ENCODE measurements around the gene GPC1.

The GPC1 gene

GRCh38 chr2:240499309-240500301 is 64.1 kb downstream of the GPC1 start:
- DNase-seq (ENCODE audit: low read depth in 2 of 2) = no peak

- no peak for DNase-seq (ENCODE audit: low read depth in 2 of 2)
Observed at GRCh38 chr2:240500561-240501423, 65.3 kb downstream of the GPC1 start.

- DNase-seq (ENCODE audit: low read depth in 2 of 2) = no peak
Observed at GRCh38 chr2:240501531-240501991, 66.1 kb downstream of the GPC1 start.

- DNase-seq (ENCODE audit: low read depth in 2 of 2) = no peak
Observed at GRCh38 chr2:240502059-240502429, 66.6 kb downstream of the GPC1 start.

- DNase-seq (ENCODE audit: low read depth in 2 of 2) = no peak
Observed at GRCh38 chr2:240502430-240503121, 67.1 kb downstream of the GPC1 start.

GRCh38 chr2:240503375-240503774 is 67.9 kb downstream of the GPC1 start:
- DNase-seq (ENCODE audit: low read depth in 2 of 2) = no peak

- no peak for DNase-seq (ENCODE audit: low read depth in 2 of 2)
Observed at GRCh38 chr2:240503848-240504247, 68.4 kb downstream of the GPC1 start.

- no peak for DNase-seq (ENCODE audit: low read depth in 2 of 2)
Observed at GRCh38 chr2:240505910-240506309, 70.4 kb downstream of the GPC1 start.

GRCh38 chr2:240506406-240507059 is 71.1 kb downstream of the GPC1 start:
- DNase-seq (ENCODE audit: low read depth in 2 of 2) = no peak

- DNase-seq (ENCODE audit: low read depth in 2 of 2) = no peak
Observed at GRCh38 chr2:240507060-240507777, 71.8 kb downstream of the GPC1 start.

GRCh38 chr2:240507778-240508251 is 72.4 kb downstream of the GPC1 start:
- no peak for DNase-seq (ENCODE audit: low read depth in 2 of 2)

GRCh38 chr2:240508832-240509545 is 73.5 kb downstream of the GPC1 start:
- no peak for DNase-seq (ENCODE audit: low read depth in 2 of 2)

GRCh38 chr2:240509667-240510512 is 74.4 kb downstream of the GPC1 start:
- DNase-seq (ENCODE audit: low read depth in 2 of 2) = no peak

- DNase-seq (ENCODE audit: low read depth in 2 of 2) = no peak
Observed at GRCh38 chr2:240510513-240511210, 75.2 kb downstream of the GPC1 start.

- DNase-seq (ENCODE audit: low read depth in 2 of 2) = no peak
Observed at GRCh38 chr2:240511351-240512108, 76.1 kb downstream of the GPC1 start.

- no peak for DNase-seq (ENCODE audit: low read depth in 2 of 2)
Observed at GRCh38 chr2:240512109-240512485, 76.6 kb downstream of the GPC1 start.

- DNase-seq (ENCODE audit: low read depth in 2 of 2) = no peak
Observed at GRCh38 chr2:240512666-240513535, 77.4 kb downstream of the GPC1 start.

All from stimulated activated CD4-positive, alpha-beta T cell treated with anti-CD3 and anti-CD28 coated beads, Interleukin-1b, Interleukin-23, amount 100 ng/mL, for 1 hour (primary cell).